Muscle of back (tissue), 13 donors: Measurements from ENCODE around the gene FLNC. TPM values are rescaled to one million over a fixed set of nuclear protein-coding genes. Genes with fewer than 3 reads are reported as not detected.
A peak's percentile ranks its signal among the peaks of the same experiment; 100 is the strongest.

Source experiments
- DNase-seq, 3 donors: peaks; one replicate each; pipeline versions ENCODE4 v3.0.0 to v3.0.0-alpha.2; 2013
- long read RNA-seq, 9 donors: transcript quantifications; one replicate each; lab custom pipeline, GENCODE V29; 2026
- polyA plus RNA-seq, 10 donors: library from polyadenylated mRNA; unstranded; fragments of 120-200 nt; gene quantifications; one replicate each; pipeline ENCODE4 v1.2.1, GENCODE V29; 2013; ENCODE audit not compliant: insufficient read length in 10 of 10

FLNC gene, protein sequence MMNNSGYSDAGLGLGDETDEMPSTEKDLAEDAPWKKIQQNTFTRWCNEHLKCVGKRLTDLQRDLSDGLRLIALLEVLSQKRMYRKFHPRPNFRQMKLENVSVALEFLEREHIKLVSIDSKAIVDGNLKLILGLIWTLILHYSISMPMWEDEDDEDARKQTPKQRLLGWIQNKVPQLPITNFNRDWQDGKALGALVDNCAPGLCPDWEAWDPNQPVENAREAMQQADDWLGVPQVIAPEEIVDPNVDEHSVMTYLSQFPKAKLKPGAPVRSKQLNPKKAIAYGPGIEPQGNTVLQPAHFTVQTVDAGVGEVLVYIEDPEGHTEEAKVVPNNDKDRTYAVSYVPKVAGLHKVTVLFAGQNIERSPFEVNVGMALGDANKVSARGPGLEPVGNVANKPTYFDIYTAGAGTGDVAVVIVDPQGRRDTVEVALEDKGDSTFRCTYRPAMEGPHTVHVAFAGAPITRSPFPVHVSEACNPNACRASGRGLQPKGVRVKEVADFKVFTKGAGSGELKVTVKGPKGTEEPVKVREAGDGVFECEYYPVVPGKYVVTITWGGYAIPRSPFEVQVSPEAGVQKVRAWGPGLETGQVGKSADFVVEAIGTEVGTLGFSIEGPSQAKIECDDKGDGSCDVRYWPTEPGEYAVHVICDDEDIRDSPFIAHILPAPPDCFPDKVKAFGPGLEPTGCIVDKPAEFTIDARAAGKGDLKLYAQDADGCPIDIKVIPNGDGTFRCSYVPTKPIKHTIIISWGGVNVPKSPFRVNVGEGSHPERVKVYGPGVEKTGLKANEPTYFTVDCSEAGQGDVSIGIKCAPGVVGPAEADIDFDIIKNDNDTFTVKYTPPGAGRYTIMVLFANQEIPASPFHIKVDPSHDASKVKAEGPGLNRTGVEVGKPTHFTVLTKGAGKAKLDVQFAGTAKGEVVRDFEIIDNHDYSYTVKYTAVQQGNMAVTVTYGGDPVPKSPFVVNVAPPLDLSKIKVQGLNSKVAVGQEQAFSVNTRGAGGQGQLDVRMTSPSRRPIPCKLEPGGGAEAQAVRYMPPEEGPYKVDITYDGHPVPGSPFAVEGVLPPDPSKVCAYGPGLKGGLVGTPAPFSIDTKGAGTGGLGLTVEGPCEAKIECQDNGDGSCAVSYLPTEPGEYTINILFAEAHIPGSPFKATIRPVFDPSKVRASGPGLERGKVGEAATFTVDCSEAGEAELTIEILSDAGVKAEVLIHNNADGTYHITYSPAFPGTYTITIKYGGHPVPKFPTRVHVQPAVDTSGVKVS (N-terminal part only)
- 100 to 1,000 TPM; 328 to 647 (median 563) TPM for polyA plus RNA-seq
- long read RNA-seq, donor 1, full-length matches to known transcripts = 3 of 232 reads
- long read RNA-seq, donor 1, partial matches to known transcripts = 229 of 232 reads
- long read RNA-seq, donor 1, other reads (novel, unspliced or antisense) = 0 of 232 reads
- long read RNA-seq, donor 2, full-length matches to known transcripts = 5 of 135 reads
- long read RNA-seq, donor 2, partial matches to known transcripts = 130 of 135 reads
- long read RNA-seq, donor 2, other reads (novel, unspliced or antisense) = 0 of 135 reads
- long read RNA-seq, donor 3 = 0 reads
- long read RNA-seq, donor 4, partial matches to known transcripts = 75 of 75 reads
- long read RNA-seq, donor 4, other reads (novel, unspliced or antisense) = 0 of 75 reads
- long read RNA-seq, donor 5, partial matches to known transcripts = 274 of 285 reads
- long read RNA-seq, donor 5, other reads (novel, unspliced or antisense) = 11 of 285 reads
- long read RNA-seq, donor 6, full-length matches to known transcripts = 3 of 257 reads
- long read RNA-seq, donor 6, partial matches to known transcripts = 254 of 257 reads
- long read RNA-seq, donor 6, other reads (novel, unspliced or antisense) = 0 of 257 reads
- long read RNA-seq, donor 7, partial matches to known transcripts = 148 of 148 reads
- long read RNA-seq, donor 7, other reads (novel, unspliced or antisense) = 0 of 148 reads
- long read RNA-seq, donor 8, full-length matches to known transcripts = 1 of 33 reads
- long read RNA-seq, donor 8, partial matches to known transcripts = 32 of 33 reads
- long read RNA-seq, donor 8, other reads (novel, unspliced or antisense) = 0 of 33 reads
- long read RNA-seq, donor 9, full-length matches to known transcripts = 1 of 57 reads
- long read RNA-seq, donor 9, partial matches to known transcripts = 56 of 57 reads
- long read RNA-seq, donor 9, other reads (novel, unspliced or antisense) = 0 of 57 reads

- DNase-seq = peak; percentile 74 to 92 (median 81)
These were observed at the start of gene FLNC for GRCh38 chr7:128830231-128831177. TSS of gene FLNC (plus strand) at chr7:128830406. CDS start at chr7:128830638, 232 bp downstream.

DNA sequence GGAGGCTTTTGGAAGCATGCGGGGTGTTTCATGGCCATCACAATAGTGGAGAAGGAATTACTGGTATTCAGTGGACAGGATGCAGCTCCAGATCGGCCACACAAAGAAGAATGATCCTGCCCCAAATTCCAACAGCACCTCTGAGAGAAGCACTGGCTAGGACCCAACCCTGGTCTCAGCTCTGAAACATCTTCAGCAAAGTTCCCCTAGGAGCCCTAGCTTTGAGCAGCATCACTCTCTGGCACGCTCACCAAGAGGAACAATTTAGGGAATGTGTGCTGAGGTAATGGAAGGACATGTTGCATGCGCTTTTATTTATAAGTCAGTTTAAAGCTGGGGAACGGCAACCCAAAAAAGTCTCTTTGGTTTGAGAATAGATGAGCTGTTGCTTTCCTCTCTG, 49.1 kb upstream of the FLNC start:
- peak; percentile 79 to 91 (median 89) for DNase-seq

- DNase-seq = peak in 1 of 3 donors; percentile 15
These were observed 48.4 kb upstream of the FLNC start for GRCh38 chr7:128781851-128782250.

- DNase-seq = peak; percentile 82 to 96 (median 88)
These were observed 46.9 kb upstream of the FLNC start for GRCh38 chr7:128783143-128783861.

DNA sequence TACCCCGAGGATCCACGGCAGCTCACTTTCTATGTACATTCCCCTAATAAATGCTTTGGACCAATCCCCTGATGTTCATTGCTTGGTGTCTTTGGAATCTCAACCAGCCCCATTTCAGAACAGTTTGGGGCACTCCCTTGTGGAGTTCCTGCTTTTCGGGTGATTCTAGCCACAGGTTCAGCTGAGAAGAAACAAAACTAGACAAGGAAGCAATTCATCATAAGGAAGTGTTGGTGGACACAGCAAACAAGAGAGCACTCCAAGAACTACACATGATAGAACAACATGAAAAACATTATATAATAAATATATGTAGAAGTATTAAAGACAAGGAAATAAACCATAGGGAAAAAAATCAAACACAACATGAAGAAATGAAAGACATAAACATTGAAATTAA, 44.5 kb upstream of the FLNC start:
- no peak for DNase-seq

DNA sequence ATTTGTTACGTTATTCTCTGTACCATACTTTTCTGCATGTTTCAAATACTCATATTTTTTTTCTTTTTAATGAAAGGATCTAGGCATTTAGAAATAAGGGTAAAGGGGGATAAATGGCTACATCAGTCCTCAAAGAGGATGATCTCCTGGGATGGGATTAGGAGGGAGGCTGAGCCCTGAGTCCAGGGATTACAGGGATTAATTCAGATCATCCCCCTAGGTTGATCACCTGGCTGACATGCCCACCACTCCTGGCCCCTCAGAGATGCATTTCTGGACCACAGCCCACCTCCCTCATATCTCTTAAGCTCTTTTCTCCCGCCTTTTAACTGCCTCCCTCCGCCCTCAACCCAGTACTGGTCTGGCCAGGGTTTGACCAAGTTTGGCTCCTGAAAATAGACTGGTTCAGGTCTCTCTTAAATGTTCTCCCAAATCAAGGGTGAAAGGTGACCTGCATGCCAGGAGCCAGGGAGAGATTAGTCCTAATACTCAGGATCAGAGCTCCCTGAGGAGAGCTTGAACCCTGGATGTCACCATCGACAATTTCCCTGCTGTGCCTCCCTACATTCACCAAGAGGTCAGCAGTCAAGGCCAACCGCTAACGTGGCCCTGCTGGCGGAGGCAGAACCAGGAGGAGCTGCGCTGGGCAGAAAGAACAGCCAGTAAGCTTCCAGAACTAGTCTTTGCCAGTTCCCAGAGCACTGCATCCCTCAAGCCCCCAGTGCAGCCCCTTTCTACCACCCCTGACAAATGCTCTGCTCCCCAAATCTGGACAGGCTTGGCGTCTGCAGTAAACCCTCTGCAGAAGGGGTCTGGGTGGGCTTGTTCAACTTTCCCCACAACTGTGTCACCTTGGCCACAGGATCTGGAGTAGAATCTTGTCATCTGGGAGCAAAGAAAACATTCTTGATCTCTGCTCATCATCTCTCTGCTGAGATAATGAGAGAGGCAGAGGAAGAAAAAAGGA, 41.5 kb upstream of the FLNC start:
- DNase-seq = no peak

DNA sequence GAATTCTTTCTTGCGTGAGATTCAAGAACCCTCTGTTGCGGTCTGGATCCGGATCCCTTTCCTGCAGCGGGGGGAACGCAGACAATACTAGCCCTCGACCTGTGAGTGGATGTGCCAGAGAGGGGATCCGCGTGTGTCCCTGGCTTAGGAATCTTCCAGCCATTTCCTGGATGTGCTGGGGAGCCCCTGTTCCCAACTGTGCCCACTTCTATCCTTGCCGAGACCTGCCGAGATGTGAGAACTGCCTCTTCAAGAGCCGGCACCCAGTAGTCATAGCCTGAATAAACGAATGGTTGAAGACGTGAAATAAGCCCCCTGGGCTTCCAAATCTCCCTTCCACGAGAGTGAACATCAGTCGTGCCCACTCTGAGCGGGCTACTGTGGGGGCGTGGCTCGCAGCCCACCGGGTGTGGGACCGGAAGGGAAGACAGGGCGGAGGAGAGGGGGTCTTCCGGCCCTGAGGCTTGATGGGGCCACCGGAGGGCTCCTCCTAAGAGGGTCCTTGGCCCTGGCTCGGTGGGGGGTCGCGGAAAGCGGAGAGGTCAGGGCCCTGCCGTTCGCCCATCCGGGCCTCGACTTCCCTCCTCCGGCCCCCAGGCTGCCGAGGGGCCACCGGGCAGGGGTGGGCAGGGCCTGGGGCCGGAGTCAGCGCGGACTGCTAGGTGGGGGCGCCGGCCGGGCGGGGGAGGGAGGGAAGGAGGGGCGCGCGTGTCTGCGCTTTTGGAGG, 39.7 kb upstream of the FLNC start:
- peak in 1 of 3 donors; percentile 67 for DNase-seq

- DNase-seq = peak; percentile 42 to 77 (median 51)
These were observed 38.9 kb upstream of the FLNC start, which contains the start of gene CCDC136 for GRCh38 chr7:128791121-128791971. TSS of gene CCDC136 (plus strand) at chr7:128791968. CDS start at chr7:128792412, 444 bp downstream.

DNA sequence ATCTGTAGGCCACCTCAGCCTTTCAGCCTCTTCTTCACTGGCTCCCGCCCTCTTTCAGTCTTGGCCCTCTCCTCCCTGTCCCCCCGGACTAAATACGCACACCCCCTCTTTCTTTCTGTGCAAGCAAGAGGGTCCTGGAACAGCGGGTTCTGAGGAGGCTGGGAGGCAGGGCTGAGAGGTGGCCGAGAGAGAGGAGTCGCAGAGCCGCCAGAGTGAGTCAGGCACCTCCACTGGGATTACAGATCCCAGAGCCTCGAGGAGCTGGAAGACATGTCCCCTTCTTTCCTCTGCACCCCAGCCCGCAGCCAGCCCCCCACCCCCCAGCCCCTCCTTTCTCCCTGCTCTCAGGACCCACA, 38.3 kb upstream of the FLNC start:
- DNase-seq = no peak

DNA sequence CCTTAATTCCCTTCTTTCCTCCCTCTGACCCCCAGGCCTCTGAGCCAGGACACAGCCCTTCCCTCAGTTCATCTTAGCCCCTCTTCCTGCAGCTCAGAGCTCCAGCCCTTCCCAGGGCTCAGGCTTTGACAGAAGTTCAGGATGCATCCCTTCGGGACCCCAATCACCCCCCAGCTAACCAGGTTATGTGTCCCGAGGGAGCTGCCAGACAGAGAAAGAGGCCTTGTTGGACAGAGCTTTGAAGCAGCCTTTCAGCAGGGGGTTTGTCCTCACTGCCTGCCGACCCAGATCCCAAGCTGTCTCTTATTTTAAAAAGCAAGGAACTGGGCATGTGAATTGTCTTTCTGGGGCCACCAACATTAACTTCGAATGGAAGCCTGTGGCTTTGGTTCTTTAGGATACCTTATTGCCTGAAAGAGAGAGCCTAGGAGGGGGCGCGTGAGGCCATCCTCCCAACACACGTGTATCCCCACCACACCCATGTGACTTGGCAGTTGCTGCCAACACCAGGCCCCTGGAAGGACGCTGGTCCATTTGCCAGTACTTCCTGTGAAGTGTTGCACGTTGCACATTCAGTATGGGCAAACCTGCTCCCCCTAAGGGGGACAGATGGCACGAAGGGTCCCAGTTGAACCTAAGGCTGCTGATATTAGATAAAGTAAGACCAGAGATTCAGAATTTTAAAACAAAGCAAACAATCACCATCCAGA, 37.6 kb upstream of the FLNC start:
- DNase-seq = no peak

- DNase-seq = no peak
These were observed 37.0 kb upstream of the FLNC start for GRCh38 chr7:128793181-128793547.

- no peak for DNase-seq
These were observed 36.2 kb upstream of the FLNC start for GRCh38 chr7:128794020-128794419.

GRCh38 chr7:128794436-128794835, 35.8 kb upstream of the FLNC start:
- no peak for DNase-seq

DNA sequence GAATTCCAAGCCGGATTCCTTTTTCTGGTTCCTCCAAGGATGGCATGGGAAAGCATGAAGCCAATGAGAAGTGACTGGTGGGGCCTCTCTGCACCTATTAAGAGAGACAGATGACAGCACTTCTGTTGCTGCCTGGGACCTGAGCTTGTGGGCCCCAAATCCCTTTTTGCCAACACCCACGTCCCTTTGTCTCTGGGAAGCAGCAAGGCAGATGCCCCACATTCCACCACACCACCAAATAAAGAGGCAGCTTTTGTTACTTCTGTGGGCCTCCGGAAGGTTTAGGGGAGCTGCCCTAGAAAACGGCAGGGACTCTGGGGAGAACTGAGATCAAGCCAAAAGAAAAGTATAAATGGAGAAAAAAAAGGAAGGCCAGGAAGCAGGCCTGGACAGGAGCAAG, 35.1 kb upstream of the FLNC start:
- DNase-seq = no peak
